Measurements from ENCODE around the gene PGRMC2.

- TF ChIP-seq CREB1 (IDR thresholded peaks at IDR 0.05) (no peak), SRF (IDR thresholded peaks at IDR 0.05; ENCODE audit: low read depth, low read length) (no peak), CTCF (IDR thresholded peaks at IDR 0.05; ENCODE audit: control extremely low read depth in 1 of 3, insufficient read depth in 1 of 3, low read depth in 1 of 3, low read length in 3 of 3) (no peak), POLR2A (IDR thresholded peaks at IDR 0.05; ENCODE audit: control extremely low read depth in 1 of 2, low read depth in 2 of 2, low read length in 2 of 2) (no peak), YY1 (IDR thresholded peaks at IDR 0.05; ENCODE audit: low read depth, low read length) (no peak), EZH2 (IDR thresholded peaks at IDR 0.05; ENCODE audit: low read depth, low read length, severe bottlenecking) (no peak), NRF1 (IDR thresholded peaks at IDR 0.05; ENCODE audit: low read depth, low read length) (no peak), EP300 (IDR thresholded peaks at IDR 0.05; ENCODE audit: borderline replicate concordance in 1 of 2, low read depth in 2 of 2, low read length in 2 of 2) (no peak), SUZ12 (IDR thresholded peaks at IDR 0.05; ENCODE audit: low read length) (no peak), SP4 (IDR thresholded peaks at IDR 0.05; ENCODE audit: low read length) (no peak)
These were observed 15.8 kb upstream of the PGRMC2 start for GRCh38 chr4:128303405-128303785.
